Bladder microvascular endothelial cell (primary cell): ENCODE measurements around the gene TSHZ1. TPM values are rescaled to one million over a fixed set of nuclear protein-coding genes. Genes with fewer than 3 reads are reported as not detected.

ENCODE experiments used
- total RNA-seq: library from RNA; depleted of rRNA; stranded (reverse); fragments of >200 nt; gene quantifications from 2 replicates; pipeline ENCODE4 v1.2.3, GENCODE V29; 2014

TSHZ1 gene, protein sequence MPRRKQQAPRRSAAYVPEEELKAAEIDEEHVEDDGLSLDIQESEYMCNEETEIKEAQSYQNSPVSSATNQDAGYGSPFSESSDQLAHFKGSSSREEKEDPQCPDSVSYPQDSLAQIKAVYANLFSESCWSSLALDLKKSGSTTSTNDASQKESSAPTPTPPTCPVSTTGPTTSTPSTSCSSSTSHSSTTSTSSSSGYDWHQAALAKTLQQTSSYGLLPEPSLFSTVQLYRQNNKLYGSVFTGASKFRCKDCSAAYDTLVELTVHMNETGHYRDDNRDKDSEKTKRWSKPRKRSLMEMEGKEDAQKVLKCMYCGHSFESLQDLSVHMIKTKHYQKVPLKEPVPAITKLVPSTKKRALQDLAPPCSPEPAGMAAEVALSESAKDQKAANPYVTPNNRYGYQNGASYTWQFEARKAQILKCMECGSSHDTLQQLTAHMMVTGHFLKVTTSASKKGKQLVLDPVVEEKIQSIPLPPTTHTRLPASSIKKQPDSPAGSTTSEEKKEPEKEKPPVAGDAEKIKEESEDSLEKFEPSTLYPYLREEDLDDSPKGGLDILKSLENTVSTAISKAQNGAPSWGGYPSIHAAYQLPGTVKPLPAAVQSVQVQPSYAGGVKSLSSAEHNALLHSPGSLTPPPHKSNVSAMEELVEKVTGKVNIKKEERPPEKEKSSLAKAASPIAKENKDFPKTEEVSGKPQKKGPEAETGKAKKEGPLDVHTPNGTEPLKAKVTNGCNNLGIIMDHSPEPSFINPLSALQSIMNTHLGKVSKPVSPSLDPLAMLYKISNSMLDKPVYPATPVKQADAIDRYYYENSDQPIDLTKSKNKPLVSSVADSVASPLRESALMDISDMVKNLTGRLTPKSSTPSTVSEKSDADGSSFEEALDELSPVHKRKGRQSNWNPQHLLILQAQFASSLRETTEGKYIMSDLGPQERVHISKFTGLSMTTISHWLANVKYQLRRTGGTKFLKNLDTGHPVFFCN (N-terminal part only)
- 6.5 and 12.1 TPM in 2 replicates for total RNA-seq

DNA sequence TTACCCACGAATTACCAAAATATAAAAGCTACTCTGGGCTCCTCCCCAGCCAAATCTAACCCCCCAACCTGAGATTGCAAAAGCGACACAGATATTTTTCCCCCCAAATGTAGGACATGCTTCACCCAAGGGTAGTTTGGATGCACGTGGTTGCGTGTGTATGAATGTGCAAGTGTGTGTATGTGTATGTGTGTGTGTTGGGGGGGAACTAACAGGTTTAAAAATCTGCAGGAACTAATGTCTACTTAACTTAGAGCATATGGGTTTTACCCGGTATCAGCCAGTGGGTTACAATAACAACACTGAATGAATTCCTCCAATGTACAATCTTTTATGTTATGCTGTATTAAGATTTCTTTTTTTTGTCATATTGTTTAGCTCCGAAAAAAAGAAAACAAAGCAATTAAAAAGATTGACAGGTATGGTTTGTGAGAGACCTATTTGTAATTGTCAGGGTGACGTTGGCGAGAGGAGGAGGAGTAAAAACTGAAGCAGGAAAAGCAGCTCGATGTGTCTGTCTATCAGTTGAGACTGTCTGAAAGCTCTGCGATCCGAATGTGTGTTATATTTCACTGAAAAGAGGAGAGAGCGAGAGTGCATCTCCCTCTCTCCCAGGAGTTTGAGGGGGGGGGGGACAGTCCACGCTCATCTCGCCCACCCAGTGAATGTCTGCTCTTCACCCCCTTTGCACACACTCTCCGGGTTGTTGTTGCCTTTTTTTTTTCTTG lies at the start of gene TSHZ1:
Gene TSHZ1, plus strand, starts transcription at position 524 of the 728 bp plus-strand sequence. CDS start 1,080 bp downstream, outside the sequence.

DNA sequence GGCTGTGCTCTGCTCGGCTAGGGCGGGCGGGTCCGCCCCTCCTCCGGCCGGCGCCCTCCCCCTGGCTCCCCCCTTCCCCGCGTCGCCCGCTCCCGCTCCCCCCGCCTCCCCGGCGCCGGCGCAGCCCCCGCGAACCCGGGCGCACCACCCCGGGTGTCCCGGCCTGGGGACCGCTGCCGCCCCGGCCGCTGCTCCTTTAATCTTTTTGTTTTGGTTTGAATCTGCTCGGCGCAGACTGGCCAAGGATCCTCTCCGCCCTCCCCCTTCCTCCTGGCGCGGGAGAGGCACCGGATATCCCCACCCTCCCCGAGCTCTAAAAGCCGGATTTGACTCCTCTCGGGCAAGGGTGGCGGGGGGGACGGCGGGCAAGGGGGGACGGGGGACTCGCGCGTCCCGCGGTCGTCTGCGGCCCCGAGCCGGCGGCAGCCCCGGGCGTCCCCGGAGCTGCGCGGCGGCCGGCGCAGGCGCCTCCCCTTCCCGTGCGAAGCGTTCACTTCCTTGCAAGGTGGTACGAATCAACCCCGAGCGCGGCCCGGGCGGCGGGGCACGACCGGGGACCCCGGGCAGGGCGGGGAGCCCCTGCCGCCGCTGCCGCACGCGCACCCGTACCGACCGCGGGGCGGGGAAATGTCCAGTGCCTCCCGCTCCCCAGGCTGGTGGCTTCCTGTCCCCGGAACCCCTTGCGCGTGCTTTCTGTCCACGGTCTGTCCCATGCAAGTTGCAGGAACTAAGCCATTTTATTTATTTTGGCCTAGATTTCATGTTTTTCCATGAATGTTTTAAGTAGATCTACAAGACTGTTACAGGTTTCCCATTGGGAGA lies 1.3 kb upstream of the TSHZ1 start, which contains the start of gene PTGR3:
Gene PTGR3, minus strand, starts transcription at position 11 of the 822 bp plus-strand sequence. CDS start 81 bp downstream, outside the sequence.

Other genes with a start within 250 kb of the TSHZ1 start
- 6.8 and 14.8 TPM in 2 replicates for gene PTGR3, start 1.7 kb upstream of the TSHZ1 start, total RNA-seq
- not detected in 2 replicates for gene SMIM21, start 216.9 kb downstream of the TSHZ1 start, total RNA-seq